CD4-positive, alpha-beta T cell treated with Interleukin-6 for 4 hours (primary cell): Measurements from ENCODE around the gene SIN3A.
A peak's percentile ranks its signal among the peaks of the same experiment; 100 is the strongest.

Source experiments
- DNase-seq: peaks from one replicate; pipeline ENCODE4 v3.0.0-alpha.2; 2020; ENCODE audit warnings: mixed read lengths

The SIN3A gene

DNA sequence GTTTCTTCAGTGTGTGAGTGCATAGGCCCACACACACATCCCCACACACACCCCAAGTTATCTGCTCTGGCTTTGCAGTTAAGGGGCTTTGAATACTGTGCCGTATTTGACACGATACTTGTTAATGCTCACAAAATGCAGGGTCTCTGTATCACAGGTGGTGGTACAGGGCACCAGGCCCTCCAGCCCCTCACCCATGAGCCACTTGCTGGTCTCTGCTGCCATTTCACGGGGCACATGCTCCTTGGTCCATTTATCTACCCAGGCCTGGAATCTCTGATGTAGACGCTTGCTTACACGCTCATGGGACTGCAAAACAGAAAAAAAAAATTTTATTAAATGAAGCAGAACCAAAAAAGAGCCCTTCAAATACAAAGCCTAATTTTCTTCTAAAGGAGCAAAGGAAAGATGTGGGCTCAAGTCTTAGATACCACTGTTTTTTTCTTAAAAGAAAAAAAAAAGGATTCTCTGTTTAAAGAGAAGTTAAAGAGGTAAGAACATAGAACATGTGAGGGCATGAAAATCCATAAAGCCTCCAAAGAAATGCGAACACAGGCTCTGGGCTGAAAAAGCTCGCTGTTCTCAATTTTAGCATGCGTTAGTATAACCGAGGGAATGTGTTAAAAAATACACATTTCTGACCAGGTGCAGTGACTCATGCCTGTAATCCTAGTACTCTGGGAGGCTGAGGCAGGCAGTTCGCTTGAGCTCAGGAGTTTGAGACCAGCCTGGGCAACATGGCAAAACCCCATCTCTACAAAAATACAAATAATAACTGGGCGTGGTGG is 79.4 kb downstream of the SIN3A start:
- DNase-seq, result no peak

DNA sequence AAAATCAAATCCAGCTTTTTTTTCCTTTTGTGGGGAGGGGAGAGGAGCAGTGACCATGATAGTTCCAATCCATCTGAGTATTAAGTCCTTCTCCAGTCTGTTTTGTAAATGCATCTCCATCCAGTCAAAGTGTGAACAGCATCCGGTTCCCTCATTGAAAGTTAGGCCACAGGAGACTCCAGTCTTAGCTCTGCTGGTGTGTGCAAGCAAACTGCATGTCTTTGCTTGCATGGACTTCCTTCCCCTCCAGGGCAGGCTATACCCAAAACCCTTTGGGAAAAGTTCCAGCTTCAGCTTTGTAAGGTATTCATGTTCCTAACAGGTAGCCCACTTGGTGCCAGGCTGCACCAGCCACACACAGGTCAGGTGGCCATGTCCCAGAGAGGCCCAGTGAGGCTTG is 80.0 kb downstream of the SIN3A start:
- no peak for DNase-seq

DNA sequence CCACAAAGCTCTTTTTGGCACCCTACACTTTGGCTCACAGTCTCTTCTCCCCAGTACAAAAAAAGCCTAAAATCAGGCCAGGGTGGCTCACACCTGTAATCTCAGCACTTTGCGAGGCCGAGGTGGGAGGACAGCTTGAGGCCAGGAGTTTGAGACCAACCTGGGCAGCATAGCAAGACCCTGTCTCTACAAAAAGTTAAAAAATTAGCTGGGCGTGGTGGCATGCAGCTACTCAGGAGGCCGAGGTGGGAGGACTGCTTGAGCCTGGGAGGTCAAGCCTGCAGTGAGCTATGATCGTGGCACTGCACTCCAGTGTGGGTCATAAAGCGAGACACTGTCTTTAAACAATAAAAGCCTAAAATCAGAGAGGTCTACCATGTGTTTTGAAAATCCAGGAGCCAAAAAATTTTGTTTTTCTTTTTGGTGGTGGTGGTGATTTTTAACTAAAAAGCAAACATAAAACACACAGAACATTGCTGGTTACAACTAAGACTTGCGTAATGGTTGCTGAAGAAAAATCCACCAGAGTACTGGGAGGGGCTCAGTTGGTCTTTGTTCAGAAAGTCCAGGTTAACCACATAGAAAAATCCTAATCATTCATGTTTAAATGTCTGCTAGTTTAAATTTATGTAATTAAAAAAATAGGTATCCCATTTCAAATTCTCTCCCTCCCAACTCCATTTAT is 81.5 kb downstream of the SIN3A start:
- DNase-seq, result no peak

DNA sequence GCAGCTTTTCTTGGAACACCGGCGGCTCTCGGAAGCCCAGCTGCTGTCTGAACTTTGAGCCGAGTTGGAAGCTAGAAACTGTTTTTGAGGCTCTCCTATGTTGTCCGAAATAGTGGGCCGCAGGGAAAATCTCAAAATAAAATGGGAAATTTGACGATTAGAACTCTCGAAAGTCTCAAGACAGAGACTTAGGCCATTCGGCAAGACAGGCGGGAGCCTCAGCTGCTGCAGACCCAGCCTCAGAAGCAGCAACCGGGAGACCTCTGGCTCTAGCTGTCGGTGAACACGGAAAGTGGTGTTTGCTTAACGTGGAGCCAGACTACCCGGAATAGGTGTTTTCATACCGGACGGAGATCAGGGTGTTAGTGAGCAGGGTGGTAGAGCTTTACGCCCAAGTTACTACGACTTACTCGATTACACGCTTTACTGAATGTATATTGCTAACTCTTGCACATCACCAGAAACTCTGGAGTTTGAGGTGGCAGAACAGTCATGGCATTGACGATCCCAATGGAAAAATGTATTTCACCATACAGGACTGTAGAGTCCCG is 82.7 kb downstream of the SIN3A start:
- DNase-seq, result peak; percentile 28

DNA sequence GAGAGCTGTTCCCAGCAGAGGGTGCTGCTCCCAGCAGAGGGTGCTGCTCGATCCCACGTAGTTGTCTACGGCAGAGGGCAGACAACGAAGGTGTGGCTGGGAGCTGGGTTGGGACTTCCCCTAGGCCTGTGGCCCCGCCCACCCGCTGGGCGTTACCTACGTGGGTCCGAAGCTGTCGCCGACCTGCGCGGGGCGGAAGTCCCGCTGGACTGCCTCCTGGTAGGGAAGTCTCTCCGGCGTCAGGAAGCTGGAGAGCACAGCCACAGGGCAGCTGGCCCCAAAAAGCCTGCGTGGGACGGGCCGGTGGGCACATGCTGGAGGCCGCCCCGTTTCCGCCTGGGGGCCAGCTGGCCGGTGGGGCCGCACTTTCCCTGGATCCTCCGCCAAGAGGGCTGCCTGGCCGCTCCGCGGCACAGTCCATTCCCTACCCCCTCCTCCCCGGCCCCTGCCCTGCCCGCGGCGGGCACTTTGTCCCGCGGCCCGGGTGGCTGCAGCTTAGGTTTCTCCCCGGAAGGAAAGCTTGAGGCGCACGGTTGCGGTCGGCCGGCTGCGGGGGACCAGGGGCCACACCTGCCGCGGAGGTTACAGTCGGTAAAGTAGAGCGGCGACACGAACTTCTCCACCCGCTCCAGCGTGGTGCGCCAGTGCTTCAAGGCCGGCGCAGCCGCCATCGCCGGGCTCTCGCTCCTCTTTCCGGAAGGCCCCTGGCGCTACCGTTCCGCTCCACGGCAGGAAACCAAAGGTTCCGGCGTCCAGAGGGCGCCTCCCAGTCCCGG is 83.4 kb downstream of the SIN3A start, which contains the start of gene MAN2C1:
Gene MAN2C1, minus strand, starts transcription at position 695 of the 776 bp plus-strand sequence. Its CDS starts 24 bp downstream, at position 671.
- DNase-seq, result peak; percentile 96

DNA sequence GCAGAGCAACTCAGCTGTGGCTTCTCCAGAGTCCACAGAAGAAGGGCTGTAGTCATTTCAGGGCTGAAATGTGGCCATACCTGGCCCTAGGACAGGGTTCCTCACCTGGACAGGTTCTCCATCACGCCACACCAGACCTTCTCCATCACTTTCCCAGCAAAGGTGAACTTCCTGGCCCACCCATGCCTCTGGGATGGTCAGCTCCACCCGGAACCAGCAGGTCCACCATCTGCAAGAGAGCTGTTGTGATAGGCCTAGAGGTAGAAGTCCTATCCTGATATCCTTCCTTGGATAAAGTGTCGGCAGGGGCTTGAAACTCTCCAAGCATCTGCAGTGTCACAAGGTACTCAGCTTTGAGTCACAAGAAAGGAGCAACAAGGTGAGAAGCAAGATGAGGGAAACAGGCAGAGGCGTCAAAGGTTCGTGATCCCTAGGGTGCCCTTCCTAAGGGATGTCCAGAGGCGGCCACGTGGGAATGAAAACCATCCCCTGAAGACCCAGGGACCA is 84.0 kb downstream of the SIN3A start:
- no peak for DNase-seq

DNA sequence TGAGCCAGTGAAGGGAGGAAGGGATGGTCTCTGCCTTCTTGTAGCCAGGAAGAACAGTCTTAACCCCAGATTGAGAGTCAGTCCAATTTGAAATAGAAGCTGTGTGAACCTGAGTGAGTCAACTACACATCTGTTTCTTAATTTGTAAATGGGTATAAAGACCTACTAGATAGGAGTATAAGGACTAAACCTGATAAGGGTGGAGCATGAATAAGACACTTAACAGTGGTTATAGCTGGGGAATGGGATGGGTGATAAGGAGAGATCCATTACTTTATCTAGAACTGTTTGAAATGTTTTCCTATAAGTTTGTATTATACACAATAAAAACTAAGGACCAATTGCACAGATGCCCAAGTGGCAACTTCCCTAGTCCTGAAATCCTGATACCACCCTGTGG is 84.5 kb downstream of the SIN3A start:
- DNase-seq, result no peak

DNA sequence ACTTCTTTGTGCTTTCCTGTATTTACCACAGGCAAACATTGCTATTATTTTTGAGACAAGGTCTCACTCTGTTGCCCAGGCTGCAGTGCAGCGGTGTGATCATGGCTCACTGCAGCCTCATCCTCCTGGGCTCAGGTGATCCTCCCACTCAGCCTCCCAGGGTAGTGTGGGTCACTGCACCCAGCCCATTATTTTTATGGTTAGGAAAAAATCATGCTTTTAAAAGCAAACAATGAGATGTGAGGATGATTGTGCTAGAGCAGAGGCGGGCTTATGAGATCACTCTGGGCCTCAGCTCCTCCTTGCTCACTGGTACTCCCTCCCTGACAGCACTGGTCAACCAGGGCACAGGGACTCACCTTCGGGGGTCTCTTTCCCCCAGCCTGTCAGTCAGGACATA is 85.3 kb downstream of the SIN3A start:
- DNase-seq, result no peak

DNA sequence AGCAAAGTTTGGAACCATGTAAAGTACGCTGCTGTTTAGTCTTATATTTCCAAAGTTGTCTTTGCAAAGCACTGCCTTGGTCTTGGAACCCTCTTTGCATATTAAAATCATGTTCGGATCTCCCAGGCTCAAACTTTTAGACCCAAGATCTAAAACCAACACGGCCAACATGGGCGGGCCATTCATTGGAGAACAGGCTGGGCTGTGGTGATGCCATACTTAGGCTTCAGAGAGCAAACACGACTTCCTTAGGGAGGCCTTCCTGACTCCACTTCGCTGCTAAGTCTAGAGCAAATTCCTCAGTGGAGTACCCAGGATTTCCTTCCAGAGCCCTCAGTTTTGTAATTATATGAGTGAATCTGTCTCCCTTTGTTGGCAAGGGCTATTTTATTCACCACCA is 86.6 kb downstream of the SIN3A start:
- DNase-seq, result no peak

DNA sequence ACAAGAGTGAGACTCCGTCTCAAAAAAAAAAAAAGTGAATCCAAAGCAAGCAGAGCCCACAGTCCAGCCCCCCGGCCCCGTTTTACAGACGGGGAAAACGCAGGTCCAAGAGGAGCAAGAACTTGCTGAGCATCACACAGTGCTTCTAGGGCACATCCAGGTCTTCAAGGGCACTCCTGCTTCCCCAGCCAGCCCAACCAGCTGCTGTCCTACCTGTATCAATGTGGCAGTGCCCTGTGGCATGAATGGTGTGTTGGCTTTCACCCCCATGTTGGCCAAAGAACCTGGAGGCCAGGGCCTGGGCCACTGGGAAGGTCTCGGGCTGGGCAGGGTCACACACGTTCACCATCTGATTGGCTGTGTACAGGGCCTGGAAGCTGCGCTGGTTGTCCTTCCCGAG is 87.7 kb downstream of the SIN3A start:
- no peak for DNase-seq

DNA sequence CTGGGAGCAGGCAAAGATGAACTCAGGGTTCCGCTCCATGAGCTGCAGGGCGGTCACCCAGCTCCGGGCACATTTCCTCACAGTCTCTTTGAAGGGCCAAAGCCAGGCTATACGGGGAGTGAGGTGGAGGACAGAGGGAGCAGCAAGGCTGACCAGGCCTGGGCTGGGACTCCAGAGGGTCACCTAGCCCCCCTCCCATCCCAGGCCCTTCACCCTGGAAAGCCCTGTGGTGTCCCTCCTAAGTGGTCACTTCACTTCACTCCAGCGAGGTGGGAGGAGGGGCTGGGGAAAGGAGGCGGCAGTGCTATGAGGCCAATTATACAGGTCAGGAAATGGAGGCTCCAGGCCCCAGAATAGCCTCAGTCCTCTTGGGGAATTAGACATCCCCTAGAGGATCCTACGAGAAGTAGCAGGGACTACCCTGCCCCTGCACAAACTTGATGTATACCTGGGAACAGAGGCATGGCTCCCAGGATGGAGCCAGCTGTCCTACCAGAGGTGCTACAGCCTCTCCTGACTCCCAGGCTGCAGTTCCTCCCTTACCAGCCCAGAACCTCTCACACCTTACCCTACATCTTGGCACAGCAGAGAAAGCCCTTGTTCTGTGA is 88.7 kb downstream of the SIN3A start:
- DNase-seq, result no peak

DNA sequence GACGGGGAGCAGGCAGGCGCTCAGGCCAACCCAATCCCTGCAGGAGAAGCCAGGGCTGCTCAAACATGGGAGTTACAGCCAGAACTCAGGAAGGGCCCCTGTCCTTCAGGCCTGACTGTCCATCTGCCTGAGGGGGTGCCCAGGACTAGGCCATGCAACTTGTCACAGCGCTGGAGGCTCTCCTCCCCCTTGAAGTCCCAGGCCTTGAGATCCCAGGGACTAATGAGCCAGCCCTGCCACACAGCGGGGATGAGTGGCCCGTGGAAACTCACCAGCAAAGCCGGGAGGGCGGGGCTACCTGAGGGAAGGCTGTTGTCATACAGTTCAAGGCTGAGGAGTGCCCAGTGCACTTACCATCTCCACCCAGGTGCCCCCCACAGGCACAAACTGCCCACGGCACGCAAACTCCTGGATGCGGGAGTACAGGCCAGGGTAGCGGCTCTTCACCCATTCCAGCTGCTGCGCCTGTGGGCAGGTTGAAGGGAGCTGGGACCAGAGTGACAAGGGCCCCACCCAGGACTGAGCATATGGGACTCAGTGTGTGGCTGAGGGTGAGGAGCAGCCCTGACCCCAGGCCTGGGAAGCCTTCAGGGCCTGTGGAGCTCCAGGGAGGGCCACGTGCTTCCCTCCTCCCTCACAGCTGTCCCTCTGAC is 89.4 kb downstream of the SIN3A start:
- no peak for DNase-seq

DNA sequence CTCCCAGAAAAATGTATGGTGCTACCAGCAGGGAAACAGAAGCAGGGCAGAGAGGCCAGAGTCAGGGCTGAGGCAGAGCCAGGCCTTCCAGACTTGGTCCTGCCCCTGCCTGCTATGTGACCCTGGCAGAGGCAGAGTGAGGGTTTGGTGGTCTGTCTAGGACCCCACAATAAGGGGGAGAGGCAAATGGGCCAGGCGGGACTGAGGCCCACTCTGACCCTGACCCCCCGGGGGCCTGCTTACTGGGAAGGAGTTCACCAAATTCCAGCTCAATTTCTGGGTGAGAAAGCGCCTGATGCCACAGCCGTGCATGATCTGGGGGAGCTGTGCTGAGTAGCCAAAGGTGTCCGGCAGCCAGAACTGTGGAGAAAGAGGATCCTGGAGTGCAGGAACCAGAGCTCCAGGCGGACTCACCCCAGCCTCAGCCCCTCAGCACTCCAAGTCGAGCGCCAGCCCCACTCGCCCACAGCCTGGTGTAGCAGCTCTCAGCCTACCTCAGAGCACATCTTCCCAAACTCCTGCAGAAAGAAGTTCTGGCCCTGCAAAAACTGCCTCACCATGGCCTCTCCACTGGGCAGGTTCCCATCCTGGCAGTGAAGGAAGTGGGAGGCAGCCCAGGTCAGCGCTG is 90.0 kb downstream of the SIN3A start:
- no peak for DNase-seq

DNA sequence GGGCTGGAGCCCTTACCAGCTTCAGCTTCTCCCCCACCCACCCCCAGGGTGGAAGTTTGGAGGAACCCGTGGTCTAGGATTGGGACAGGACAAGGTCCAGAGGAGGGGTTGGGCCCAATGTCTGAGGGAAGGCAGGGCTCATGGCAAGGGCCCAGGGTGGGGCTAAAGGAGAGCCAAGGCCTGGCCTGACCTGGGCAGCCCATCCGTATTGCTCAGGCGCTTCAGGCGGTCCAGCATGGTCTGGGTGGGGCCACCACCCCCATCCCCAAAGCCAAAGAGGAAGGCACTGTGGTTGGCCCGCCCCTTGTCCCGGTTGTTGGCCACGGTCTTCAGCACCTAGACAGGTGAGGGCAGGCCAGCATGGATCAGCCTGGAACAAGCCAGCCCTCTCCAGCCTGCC is 90.6 kb downstream of the SIN3A start:
- no peak for DNase-seq

DNA sequence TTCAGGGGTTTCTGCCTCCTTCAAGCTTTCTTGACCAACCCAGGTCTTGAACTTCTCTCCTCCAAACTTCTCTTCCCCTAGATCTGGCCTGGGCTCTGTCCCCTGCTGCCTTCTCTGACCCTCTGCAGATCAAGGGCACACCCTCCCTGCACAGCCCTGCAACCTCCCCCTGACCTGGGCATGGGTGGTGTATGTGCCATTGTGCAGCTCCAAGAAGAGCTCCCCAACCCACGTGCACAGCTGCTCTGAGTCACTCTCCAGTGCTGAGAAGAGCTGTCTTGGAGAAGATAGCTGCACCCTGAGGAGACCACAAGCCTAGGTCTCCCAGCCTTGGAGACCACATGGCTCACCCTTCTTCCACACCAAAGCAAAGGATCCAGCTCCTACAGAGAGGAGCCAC is 91.1 kb downstream of the SIN3A start:
- DNase-seq, result no peak

DNA sequence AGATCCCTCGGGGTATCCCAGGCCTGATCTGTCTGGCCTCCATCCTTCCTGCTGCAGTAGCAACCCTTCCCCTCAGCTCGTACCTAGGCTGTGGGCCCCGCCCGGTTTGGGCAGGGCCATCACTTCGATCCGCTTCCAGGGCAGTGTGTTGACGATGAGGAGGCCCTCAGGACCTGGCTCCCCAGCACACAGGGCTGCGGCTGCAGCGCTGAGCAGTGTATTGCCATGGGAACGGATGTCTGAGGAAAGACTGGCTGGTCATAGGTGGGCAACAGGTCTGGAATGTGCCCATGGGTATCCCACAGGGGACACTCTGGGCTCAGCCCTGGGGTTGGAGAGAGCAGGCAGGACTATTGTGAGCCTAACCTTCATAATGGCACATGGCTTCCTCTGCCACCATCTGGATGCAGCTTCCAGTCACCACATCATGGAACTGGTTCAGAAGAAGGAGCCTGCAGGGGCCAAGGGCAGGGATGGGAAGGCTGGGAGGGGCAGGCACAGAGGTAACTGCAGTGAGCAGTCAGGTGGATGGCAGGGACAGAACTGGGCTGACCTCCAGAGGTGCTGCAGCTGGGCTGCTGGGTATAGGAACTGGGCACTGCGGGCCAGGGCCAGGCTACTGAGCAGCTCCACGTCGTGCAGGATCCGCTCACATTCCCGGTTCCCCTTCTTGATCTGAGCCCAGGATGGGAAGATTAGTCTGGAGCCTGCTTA is 91.8 kb downstream of the SIN3A start:
- DNase-seq, result no peak

DNA sequence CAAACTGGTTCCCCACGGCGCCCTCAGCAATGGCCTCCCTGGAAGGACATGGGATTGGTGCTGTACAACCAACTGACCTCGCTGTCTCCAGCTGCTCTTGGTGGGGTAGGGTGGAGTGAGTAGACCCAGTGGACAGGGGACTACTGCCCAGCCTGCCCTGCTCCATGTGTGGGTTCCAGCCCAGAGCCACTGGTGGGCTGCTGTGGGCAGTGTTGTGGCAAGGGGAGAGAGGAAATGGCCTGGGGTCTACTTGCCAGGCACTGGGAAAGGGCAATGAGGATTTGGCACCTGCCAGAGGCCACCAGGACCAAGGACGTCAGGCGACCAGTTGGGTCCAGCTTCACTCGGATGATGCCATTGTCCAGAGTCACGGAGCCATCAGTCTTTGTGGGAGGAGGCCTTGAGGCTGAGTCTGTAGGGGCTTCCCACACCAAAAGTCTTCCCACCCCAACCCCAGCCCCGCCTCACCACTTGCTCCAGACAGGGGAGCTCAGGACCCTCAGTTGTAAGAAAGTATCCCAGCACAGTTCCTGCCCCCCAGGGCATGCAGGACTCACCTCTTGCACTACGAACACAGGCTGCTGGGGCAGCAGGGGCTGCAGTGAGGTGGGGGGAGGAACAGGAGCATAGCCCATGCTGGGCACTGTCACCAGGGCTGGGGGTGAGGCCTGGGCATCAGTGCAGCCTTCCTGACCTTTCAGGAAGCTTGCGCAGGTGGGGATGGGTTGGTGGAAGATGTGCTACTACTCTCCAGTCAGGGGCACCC is 92.5 kb downstream of the SIN3A start:
- no peak for DNase-seq

DNA sequence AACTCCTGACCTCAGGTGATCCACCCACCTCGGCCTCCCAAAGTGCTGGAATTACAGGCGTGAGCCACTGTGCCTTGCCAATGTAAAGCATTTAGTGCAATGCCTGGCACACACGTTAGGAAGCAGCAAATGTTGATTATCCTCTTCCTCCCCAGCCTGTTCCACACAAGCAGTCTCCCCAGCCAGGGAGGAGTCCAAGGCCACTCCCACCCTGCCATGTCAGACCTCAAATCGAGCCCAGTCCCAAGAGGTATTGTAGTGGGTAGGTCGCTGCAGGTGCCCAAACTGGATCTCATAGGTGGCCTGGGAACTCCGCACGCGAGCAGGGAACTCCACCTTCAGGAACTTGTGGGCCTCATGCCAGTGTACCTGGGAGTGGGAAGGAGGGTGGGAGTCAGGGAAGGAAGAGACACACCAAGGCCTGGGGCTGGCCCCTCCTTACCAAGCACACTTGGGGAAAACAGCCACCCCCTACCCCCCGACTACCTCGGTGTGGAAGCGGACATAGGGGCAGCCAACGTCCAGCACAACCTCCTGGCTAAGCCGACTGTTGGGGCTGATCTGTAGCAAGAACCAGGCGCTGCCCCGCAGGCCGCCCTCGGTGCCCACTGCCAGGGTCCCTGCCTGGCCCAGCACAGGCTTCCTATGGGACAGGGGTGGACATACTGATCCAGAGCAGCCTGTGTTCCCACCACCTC is 93.4 kb downstream of the SIN3A start:
- no peak for DNase-seq

DNA sequence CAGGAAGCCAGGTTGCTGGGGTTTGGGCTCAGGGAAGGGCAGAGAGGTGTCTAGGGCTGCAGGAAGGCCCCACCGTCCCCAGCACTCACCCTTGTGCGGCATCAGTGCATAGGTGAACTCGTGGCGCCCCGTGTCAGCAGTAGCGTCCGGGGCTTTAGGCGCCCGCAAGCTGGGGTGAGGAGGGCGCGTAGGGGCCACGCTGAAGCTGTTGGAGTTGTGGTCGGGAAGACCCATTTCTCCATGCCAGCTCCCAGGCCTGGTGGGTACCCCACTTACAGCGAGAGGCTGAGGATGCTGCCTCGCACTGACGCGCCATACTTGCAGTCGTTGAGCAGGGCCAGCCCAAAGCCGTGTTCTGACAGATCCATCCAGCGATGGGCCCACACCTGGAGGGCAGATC is 95.0 kb downstream of the SIN3A start:
- no peak for DNase-seq

DNA sequence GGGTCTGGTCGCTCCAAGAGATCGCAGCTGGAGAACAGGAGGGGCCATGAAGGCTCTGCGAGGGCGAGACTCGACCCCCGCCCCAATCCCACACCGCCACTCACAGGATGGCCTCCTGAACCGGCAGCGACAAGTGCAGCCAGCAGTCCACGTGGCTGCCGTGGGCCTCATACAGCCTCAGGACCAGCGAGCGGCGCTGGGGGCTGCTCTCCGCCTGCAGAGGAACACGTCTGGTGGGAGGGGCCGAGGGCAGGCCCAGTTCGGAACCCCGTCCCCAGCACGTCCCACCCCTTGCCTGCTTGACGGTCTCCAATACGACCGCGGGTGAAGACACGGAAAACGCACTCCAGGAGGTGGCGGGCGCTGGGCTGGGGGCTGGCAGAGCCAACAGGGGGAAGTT is 95.5 kb downstream of the SIN3A start:
- no peak for DNase-seq
